Thoracic aorta (tissue), 2 donors: ENCODE data around the gene SMARCD2. TPM values are rescaled to one million over a fixed set of nuclear protein-coding genes. Genes with fewer than 3 reads are reported as not detected.

ENCODE experiments used
- ATAC-seq: fragments of 150-250 bp; one replicate; pipeline ENCODE4 v1.8.0; 2017; ENCODE audit warnings: low read depth; ENCODE audit not compliant: insufficient number of reproducible peaks, low FRiP score
- DNase-seq: peaks from one replicate; pipeline ENCODE4 v3.0.0-alpha.2; 2020; ENCODE audit warnings: low spot score
- H3K27ac ChIP-seq, 2 donors: fragments of 200-600 bp; sonication (generic); 1 replicate in 1 of 2; 2 replicates in 1 of 2; pipeline ENCODE4 v1.5.1; 2016; ENCODE audit warnings: mild to moderate bottlenecking in 2 of 2, moderate library complexity in 2 of 2
- H3K27me3 ChIP-seq: fragments of 200-600 bp; sonication (generic); replicated peaks from 2 replicates; pipeline ENCODE4 v1.6.0; 2016; ENCODE audit warnings: mild to moderate bottlenecking; ENCODE audit not compliant: insufficient read depth
- H3K36me3 ChIP-seq: fragments of 200-600 bp; sonication (generic); one replicate; pipeline ENCODE4 v1.5.1; 2016
- H3K4me1 ChIP-seq, 2 donors: fragments of 200-600 bp; sonication (generic); 1 replicate in 1 of 2; 2 replicates in 1 of 2; pipeline versions ENCODE4 v1.5.1 to v1.6.0; 2016; ENCODE audit warnings: low read depth in 2 of 2, mild to moderate bottlenecking in 1 of 2; ENCODE audit not compliant: control insufficient read depth in 1 of 2
- H3K4me3 ChIP-seq: fragments of 200-600 bp; sonication (generic); 2 replicates; pipeline ENCODE4 v1.5.1; 2016; ENCODE audit warnings: mild to moderate bottlenecking
- H3K9me3 ChIP-seq: fragments of 200-600 bp; sonication (generic); 2 replicates; pipeline ENCODE4 v1.5.1; 2016
- CTCF ChIP-seq: fragments of 200-600 bp; sonication (generic); IDR thresholded peaks from one replicate; pipeline ENCODE4 v1.5.1; 2019; ENCODE audit warnings: antibody characterized with exemption
- total RNA-seq, 2 donors: library from RNA; depleted of rRNA; stranded (reverse); fragments of >200 nt; gene quantifications; one replicate each; pipeline versions ENCODE4 v1.1.0 to v1.2.3, GENCODE V29; 2016

SMARCD2 gene
- total RNA-seq, 2 donors from 2014 or later, result 81.8 to 136 TPM

- H3K4me1 ChIP-seq, result no peaks in the 10 kb centered on the region
Measured at GRCh38 chr17:63786117-63786516, 56.4 kb downstream of the SMARCD2 start.

DNA sequence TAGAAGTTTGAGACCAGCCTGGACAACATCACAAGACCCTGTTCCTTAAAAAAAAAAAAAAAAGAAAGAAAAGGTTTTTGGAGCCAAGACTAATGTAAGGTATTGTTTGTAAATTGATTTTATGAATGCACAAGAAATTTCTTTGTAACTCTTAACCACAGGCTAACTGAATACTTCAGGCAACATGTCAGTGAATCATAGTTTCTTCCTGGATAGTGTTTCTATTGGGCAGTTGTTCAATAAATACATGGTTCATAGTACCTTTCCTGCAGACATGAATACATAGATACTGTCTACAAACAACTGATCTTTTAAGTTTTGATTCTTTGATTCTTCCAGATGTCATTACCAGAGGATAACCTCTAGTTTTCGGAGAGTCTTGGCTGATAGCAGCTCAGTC lies 56.9 kb downstream of the SMARCD2 start:
- Histone ChIP-seq H3K27me3 (no peaks in the 10 kb centered on the region), H3K4me3 (no peak overlapping the region), H3K4me1 (peaks cover 0 to 5% of the 10 kb centered on the region in 2 donors), H3K9me3 (no peaks in the 10 kb centered on the region), H3K36me3 (peaks cover 27% of the 10 kb centered on the region), H3K27ac (no peak overlapping the region)
- no peak for TF ChIP-seq CTCF
- DNase-seq, result no peak
- no peak for ATAC-seq

More at GRCh38 chr17:63786117-63786516, 56.4 kb downstream of the SMARCD2 start:
- TF ChIP-seq CTCF, result no peak
- Histone ChIP-seq H3K9me3 (no peaks in the 10 kb centered on the region), H3K36me3 (peaks cover 28% of the 10 kb centered on the region), H3K27ac (no peak overlapping the region), H3K27me3 (no peaks in the 10 kb centered on the region), H3K4me3 (no peak overlapping the region)
- DNase-seq, result no peak
- ATAC-seq, result no peak

DNA sequence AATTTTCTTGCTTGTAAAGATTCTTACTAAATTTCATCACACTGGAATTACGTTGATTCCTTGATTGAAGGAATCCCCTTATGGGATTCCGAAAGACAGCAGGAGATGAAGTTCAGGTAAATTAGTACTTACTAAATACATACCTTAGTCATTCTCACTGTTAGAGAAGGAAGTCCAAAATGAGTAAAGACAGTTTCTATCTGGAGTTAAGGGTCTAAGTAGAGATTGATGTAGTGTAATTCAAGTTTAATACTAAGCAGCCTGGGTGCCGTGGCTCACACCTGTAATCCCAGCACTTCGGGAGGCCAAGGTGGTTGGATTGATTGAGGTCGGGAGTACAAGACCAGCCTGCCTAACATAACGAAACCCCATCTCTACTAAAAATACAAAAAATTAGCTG lies 59.0 kb downstream of the SMARCD2 start:
- H3K9me3 ChIP-seq, result no peaks in the 10 kb centered on the region
- ATAC-seq, result no peak
- peaks cover 0 to 6% of the 10 kb centered on the region in 2 donors for H3K4me1 ChIP-seq
- no peak overlapping the region for H3K4me3 ChIP-seq
- no peaks in the 10 kb centered on the region for H3K27me3 ChIP-seq
- no peak for TF ChIP-seq CTCF
- peaks cover 16% of the 10 kb centered on the region for H3K36me3 ChIP-seq
- no peak overlapping the region for H3K27ac ChIP-seq
- DNase-seq, result no peak

Other genes with a start within 250 kb of the SMARCD2 start
- 10 to 100 TPM; 11.1 to 11.4 TPM for gene TACO1, start 241.8 kb downstream of the SMARCD2 start, total RNA-seq
- gene MAP3K3, start 220.3 kb downstream of the SMARCD2 start, total RNA-seq, result 100 to 1,000 TPM in 1 of 2 donors, 10 to 100 TPM in 1; 85.3 to 102 TPM
- gene LIMD2, start 142.6 kb downstream of the SMARCD2 start, total RNA-seq, result 10 to 100 TPM; 26.2 to 29.6 TPM
- gene STRADA, start 100.9 kb downstream of the SMARCD2 start, total RNA-seq, result 10 to 100 TPM; 40.9 to 62.2 TPM
- gene CCDC47, start 69.1 kb downstream of the SMARCD2 start, total RNA-seq, result 100 to 1,000 TPM in 1 of 2 donors, 10 to 100 TPM in 1; 40.2 to 101 TPM
- gene DDX42, start 68.5 kb downstream of the SMARCD2 start, total RNA-seq, result 100 to 1,000 TPM in 1 of 2 donors, 10 to 100 TPM in 1; 92.9 to 157 TPM
- 10 to 100 TPM; 58.5 to 76.1 TPM for gene PSMC5, start 15.3 kb downstream of the SMARCD2 start, total RNA-seq
- 10 to 100 TPM; 38.2 to 52.9 TPM for gene FTSJ3, start 15.0 kb downstream of the SMARCD2 start, total RNA-seq
- not detected for gene CSH2, start 31.0 kb upstream of the SMARCD2 start, total RNA-seq
- gene GH2, start 39.3 kb upstream of the SMARCD2 start, total RNA-seq, result not detected
- not detected for gene CSH1, start 53.9 kb upstream of the SMARCD2 start, total RNA-seq
- not detected for gene CSHL1, start 68.6 kb upstream of the SMARCD2 start, total RNA-seq
- not detected for gene GH1, start 76.2 kb upstream of the SMARCD2 start, total RNA-seq
- 1 to 10 TPM; 4.3 to 6.0 TPM for gene CD79B, start 89.6 kb upstream of the SMARCD2 start, total RNA-seq
- 1 to 10 TPM in 1 of 2 donors, not detected in 1; 1.1 TPM for gene SCN4A, start 130.2 kb upstream of the SMARCD2 start, total RNA-seq
- gene PRR29, start 155.7 kb upstream of the SMARCD2 start, total RNA-seq, result not detected
- 10 to 100 TPM; 41.6 to 46.6 TPM for gene ICAM2, start 177.9 kb upstream of the SMARCD2 start, total RNA-seq